Testis (tissue), 2 donors: Measurements from ENCODE around the gene MYO5B.

Experiments used
- POLR2A ChIP-seq: fragments of 450-650 bp; IDR thresholded peaks from one replicate; pipeline ENCODE4 v1.6.1; 2017; ENCODE audit warnings: antibody characterized with exemption, mild to moderate bottlenecking, moderate library complexity
- TF ChIP-seq, protein P1 (sequence below), 3 experiments: fragments of 450-650 bp in 2 of 3; fragments of 200-600 bp in 1 of 3; sonication (generic) in 1 of 3; IDR thresholded peaks; one replicate each; pipeline ENCODE4 v1.5.1; 2016 to 2019; ENCODE audit warnings: antibody characterized with exemption in 3 of 3, mild to moderate bottlenecking in 2 of 3, moderate library complexity in 1 of 3

GRCh38 chr18:49934457-49934856 lies 260.5 kb downstream of the MYO5B start:
- TF ChIP-seq, protein P1, sequence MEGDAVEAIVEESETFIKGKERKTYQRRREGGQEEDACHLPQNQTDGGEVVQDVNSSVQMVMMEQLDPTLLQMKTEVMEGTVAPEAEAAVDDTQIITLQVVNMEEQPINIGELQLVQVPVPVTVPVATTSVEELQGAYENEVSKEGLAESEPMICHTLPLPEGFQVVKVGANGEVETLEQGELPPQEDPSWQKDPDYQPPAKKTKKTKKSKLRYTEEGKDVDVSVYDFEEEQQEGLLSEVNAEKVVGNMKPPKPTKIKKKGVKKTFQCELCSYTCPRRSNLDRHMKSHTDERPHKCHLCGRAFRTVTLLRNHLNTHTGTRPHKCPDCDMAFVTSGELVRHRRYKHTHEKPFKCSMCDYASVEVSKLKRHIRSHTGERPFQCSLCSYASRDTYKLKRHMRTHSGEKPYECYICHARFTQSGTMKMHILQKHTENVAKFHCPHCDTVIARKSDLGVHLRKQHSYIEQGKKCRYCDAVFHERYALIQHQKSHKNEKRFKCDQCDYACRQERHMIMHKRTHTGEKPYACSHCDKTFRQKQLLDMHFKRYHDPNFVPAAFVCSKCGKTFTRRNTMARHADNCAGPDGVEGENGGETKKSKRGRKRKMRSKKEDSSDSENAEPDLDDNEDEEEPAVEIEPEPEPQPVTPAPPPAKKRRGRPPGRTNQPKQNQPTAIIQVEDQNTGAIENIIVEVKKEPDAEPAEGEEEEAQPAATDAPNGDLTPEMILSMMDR (IDR thresholded peaks at IDR 0.05), result no peak
- no peak for TF ChIP-seq POLR2A
